ENCODE results near the gene SPIRE1. TPM values are rescaled to one million over a fixed set of nuclear protein-coding genes. Genes with fewer than 3 reads are reported as not detected.

SPIRE1 gene
- total RNA-seq = 23.0 and 24.9 TPM in 2 replicates

DNA sequence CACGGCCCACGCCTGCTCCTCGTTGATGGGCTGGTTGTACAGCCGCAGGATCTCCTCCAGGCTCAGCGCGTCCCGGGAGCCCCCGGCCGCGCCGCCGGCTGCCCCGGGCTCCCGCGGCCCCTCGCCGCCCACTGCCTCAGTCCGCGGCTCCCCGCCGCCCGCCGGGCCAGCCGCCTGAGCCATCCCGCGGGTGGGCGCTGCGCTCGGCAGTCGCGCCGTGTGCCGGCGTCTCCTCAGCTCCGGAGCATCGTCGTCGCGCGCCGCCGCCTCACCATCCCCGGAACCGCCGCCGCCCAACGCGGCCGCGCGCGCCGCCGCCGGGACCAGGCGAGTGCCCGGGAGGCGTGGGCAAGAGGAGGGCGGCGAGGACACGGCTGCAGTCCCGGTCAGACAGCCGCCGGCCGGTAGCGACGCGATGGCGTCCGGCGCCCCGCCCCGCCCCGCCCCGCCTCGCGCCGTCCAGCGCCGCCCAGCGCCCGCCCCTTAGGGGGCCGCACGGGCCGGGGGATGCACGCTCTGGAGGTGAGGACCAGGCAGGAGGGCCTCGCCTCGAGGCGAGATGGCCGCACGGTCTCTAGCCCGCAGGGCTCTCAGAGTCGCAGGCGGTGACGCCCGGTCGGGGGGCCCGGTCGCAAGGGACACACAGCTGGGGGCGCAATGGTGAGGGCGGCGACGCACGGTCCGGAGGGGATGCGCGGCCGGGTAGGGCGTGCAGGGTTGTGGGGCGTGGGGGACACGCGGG, at the start of gene SPIRE1:
TSS of gene SPIRE1 (minus strand) at position 424 of the 742 bp plus-strand sequence. CDS start at position 183, 241 bp downstream.
- no peak for DNase-seq (ENCODE audit: extremely low read depth, low read depth, low spot score)

DNA sequence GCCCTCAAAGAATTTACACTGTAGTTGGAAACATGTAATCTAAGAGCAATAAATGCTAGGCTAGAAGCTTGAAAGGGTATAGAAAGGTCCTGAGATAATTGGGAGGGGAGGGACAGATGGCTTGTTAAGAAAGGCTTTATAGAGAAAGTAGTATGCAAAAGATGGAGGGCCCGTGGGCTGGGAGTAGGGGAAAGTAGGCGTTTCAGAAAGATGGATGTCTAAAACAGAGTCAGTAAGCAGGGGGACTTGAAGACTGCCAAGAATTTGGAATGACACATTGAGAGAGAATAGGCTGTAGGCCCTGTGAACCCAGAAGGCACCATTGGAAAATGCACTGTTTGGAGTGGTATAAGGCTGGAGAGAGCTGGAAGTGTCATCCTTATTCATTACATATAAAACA, 45.8 kb upstream of the SPIRE1 start:
- no peak for DNase-seq (ENCODE audit: extremely low read depth, low read depth, low spot score)

DNA sequence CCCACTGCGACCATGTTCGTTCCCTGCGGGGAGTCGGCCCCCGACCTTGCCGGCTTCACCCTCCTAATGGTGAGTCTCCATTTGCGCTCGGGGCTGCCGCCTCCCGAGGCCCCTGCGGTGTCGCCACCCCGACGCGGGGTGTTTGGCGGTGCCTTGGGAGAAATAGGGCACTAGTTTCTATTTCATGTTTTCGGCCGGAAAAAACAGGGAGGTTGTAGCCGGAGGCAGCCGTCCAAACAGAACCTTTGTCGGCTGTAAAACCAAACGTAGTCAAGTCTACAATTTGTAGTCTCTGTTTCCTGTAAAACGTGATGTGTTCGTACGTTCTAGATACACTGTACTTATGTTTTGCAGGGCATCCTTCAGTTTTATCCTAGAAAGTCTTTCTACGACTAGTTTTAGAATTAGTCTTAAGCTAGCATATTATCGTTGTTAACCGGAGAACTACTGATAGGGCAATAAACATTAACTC, 45.2 kb upstream of the SPIRE1 start:
- no peak for DNase-seq (ENCODE audit: extremely low read depth, low read depth, low spot score)

DNA sequence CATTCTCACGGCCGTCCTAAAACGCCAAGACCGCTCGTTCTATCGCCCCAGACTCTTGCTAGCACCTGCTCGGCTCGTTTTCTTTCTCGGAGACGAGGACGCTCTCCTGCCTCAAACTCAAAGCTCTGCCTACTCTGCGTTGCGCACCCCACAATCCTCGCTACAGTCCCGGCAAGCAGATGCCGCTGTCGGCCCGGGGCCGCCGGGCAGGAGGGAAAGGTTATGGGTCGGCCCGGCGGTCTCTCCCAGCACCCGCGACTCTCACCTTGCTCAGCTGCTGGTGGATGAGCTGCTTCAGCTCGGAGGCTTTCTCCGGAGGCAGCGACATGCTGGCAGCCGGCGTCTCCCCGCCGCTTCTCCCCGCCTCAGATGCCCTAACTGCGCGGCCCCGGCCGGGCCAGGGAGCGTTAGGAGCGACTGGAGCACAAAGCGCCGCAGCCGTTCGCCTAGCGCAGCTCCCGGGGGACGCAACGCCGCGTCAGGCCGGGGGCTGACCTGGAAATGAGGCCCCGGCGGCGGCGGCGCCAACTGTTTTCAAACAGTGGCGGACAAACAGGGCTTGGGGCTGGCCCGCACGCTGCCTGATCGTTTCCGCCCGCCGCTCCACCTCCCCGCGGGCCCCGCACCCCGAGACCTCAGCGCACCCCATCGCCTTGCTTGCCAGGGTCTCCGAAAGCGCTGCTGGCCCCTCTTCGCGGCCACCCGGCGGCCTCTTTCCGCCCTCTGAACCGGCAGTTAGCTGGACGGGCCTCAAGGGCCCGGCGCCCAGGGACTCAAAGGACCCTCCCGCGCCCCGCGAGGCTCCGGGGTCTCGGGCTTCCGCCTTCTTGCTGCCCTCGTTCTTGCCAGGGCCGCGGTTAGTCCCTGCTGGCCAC, 44.6 kb upstream of the SPIRE1 start, which contains the start of the genes CEP76 and PSMG2:
TSS of gene CEP76 (minus strand) at position 503 of the 875 bp plus-strand sequence. CDS start at position 328, 175 bp downstream.
TSS of gene PSMG2 (plus strand) at position 822 of the 875 bp plus-strand sequence. CDS start 66 bp downstream, outside the sequence.
- DNase-seq (ENCODE audit: extremely low read depth, low read depth, low spot score) = no peak

DNA sequence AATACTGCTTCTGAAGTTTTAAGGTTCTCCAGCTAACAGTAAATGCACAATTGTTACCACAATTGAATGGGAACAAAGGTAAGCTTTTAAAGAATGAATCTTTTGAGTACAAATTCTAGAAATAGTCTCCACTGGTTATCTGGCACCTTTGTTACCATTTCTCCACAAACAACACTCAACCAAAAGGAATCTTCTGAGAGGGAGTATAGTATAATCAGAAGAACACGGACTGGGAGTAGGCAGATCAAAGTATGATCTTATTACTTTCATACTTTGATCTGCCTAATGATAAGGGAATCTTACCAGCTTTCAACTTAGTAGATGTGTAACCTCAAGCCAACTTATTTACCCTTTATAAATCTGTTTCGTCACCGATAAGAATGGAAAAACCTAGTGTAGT, 43.3 kb upstream of the SPIRE1 start:
- no peak for DNase-seq (ENCODE audit: extremely low read depth, low read depth, low spot score)

DNA sequence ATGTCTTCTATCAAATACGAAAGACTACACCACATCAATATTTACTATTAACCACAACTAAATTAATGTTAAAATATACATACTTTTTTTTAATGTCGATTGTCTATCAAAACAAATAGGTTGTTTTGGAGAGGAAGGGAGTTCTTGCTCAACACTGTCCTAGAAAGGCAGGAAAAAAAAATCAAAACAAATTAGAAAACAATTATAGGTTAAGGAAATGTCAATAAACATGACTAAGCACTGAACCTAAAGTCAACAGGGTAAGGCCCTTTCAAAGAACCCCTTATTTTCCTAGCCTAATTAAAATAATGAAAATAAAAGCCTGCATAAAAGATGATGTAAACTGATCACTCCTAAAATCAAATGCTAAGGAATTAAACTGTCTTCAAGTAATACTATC, 41.8 kb upstream of the SPIRE1 start:
- no peak for DNase-seq (ENCODE audit: extremely low read depth, low read depth, low spot score)

DNA sequence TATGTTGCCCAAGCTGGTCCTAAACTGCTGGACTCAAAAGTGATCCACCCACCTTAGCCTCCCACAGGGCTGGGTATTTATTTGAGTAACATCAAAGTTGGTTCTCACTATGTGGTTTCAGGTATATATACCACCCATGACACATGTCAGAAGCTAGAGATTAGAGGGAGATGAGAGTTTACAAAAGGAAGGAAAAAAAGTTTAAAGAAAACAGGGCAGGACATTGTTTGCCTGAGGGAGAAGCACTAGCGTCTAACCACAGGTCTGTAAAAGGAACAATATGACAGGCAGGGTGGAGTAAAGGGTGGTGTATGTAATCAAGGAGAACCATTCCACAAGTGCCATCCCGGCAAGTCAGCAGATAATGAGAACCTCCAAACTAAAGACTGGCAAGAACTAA, 36.1 kb upstream of the SPIRE1 start:
- no peak for DNase-seq (ENCODE audit: extremely low read depth, low read depth, low spot score)

DNA sequence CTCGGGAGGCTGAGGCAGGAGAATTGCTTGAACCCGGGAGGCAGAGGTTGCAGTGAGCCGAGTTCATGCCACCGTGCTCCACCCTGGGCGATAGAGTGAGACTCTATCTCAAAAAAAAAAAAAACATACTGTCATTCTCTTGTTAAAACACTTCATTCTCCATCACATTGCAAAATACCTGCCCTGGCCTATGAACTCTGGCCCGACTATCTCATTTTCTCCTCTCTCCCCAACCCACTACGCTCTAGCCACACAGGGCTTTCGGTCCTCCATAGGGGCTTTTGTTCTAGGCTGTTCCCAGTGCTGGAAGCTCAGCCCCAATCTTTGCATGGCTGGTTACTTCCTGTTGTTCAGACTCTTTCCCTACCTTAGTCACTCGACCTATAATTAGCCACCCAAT, 34.3 kb upstream of the SPIRE1 start:
- DNase-seq (ENCODE audit: extremely low read depth, low read depth, low spot score) = no peak

DNA sequence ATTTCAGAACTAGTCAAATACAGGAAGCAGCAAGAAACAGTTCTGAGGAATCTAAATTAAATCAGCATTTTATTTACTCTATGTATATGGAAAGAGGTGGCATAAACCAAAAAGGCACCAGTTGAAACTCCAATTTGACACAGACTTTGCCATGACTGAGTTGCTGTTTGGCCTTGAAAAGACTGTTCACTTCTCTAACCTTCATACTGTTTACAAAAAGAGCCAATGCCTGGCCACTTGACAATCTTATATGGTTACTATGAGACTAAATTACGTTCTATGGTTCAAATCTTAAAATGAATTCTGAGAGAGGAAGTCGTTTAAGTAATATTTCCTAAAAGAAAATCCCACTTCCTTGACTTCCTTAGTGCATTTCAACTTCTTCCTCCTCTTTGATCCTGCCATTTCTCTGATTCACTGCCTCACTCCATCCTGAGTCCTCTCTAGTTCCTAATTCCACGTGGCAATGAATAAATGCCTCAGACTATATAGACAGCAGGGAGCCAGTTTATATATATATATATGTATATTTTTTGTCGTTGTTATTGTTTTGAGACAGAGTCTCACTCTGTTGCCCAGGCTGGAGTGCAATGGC, 31.4 kb upstream of the SPIRE1 start:
- DNase-seq (ENCODE audit: extremely low read depth, low read depth, low spot score) = no peak

DNA sequence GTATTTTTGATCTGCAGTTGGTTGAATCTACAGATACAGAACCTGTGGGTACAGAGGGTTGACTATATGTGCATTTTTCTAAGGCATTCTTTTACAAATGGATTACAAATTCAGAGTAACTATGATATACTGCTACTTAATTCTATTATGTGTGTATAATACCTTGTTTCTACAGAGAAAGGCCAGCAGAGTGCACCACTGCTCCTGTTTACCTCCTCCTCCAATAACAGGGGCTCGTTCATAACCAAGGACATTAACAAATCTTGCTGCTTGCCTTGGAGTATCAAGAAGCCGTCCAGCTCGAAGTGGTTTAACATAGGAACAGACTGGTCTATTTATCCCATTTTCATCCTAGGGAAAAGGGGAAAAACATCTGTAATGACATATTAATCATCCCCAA, 28.2 kb upstream of the SPIRE1 start:
- no peak for DNase-seq (ENCODE audit: extremely low read depth, low read depth, low spot score)

DNA sequence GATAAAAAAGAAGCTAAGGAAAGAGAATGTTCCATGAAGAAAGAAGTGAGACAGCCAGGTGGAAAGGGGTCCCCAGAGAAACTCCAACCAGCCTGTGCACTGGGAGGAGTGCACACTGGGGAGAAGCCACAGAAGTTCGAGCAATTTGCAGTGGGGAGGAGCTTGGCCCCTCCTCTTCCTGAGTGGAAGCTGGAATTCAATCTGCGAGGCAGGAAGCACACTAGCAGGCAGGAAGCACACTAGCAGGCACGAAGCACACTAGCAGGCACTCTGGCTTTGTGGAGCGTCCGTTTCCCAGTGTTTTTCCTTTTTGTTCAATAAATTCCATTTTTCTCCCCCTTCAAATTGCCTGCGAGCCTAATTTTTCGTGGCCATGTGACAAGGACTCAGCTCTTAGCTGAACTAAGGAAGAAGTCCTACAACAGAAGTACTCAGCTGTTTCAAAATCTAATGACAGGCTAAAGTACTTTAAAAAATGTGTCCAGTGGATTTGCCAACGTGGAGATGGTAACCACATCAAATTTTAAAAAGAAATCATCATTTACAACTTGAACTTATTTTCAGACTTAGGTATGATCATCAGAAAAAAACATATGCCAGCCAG, 21.4 kb upstream of the SPIRE1 start:
- DNase-seq (ENCODE audit: extremely low read depth, low read depth, low spot score) = no peak

DNA sequence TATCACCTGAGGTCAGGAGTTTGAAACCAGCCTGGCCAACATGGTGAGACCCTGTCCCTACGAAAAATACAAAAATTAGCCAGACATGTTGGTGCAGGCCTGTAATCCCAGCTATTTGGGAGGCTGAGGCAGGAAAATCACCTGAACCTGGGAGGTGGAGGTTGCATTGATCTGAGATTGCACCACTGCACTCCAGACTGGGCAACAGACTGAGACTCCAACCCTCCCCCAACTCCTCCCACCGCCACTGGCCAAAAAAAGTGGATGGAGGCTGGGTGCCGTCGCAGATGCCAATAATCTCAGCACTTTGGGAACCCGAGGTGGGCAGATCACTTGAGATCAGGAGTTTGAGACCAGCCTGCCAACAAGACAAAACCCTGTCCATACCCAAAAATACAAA, 10.1 kb upstream of the SPIRE1 start:
- DNase-seq (ENCODE audit: extremely low read depth, low read depth, low spot score) = no peak

DNA sequence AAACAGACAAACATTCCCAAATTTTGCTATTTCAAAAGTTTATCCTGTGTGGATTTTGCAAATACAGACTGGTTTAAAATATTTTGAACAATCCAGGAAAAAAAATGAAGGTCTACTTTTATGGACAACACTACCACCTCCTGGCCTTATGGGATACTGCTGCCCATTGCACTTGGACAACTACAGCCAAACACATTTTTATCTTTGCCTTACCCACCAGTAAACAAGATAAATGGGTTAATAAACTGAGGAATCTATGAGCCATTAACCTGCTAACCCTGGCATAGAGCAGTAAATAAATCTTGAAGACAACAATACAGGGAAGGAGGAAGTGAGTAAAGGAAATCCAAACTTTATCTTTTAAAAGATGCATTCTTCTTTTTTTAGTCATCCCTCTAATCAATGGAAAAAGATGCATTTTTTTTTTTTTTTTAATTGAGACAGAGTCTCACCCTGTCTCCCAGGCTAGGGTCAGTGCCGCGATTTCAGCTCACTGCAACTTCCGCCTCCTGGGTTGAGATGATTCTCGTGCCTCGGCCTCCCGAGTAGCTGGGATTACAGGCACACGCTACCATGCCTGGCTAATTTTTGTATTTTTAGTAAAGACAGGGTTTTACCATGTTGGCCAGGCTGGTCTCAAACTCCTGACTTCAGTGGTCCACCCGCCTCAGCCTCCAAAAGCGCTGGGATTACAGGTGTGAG, 2.1 kb upstream of the SPIRE1 start:
- DNase-seq (ENCODE audit: extremely low read depth, low read depth, low spot score) = peak; percentile 87

DNA sequence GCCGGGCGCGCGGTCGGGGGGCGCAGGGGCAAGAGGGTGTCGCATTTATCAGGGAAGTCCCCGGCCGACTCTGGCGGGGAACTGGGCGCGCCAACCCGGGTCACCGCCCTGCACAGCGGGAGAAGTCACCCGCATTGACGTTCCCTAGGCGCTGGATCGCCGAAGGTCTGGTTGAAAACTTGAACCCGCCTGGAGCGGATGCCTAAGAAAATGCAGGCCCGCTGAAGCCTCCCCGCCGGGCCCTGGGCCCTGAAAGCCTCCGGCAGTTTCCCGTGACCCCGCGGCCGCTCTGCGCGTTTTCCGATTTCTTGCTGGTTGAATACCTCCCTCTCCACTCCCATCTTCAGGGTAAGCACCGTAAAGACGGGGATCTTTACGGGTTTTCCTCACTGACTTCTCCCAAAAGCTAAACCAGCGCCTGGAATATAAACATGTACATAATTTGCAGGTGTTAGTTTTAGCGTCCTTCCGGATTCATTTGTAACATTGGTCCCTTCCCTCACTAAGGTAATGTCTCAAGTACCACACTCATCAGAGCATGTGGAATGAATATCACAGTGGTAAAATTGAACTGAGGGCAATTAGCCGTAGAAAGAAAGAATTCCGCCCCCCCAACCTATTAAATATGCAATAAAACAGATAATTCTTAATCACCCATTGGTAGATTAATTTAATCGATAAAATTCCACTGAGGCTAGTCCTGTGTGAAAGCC, 675 bp upstream of the SPIRE1 start:
- DNase-seq (ENCODE audit: extremely low read depth, low read depth, low spot score) = no peak

DNA sequence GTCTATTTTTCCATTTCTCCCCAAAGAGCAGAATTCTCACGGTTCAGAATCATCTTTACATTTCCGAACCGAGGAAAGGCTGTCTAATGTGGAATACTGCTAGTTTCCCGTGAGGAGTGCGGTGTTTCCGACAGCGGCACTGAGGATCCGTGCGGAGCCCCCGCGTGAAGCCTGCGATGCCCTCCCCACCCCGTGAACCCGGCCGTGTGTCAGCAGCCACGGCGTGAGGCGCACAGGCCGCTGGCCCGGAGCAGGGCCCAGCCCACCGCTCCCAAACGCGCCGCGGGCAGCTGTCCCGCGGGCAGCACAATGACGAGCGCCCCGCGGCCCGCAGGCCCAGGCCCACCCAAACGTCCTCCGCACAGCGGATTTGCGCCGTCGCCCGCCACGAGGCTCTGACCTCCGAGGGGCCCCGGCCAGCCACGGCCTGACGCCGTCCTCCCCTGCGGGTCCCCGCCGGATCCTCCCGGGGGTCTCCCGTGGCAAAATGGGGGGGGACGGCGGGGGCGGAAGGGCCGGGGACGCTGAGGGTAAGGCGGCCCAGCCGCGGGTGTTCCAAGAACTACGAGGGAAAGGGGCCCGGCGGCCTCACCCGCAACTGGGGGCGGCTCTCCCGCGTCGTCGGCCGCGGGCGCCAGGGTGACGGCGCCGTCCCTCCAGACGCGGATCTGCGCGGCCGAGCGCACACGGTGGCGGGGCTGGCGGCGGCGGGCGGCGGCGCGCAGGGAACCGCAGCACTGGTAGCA, 796 bp downstream of the SPIRE1 start:
- DNase-seq (ENCODE audit: extremely low read depth, low read depth, low spot score) = no peak

DNA sequence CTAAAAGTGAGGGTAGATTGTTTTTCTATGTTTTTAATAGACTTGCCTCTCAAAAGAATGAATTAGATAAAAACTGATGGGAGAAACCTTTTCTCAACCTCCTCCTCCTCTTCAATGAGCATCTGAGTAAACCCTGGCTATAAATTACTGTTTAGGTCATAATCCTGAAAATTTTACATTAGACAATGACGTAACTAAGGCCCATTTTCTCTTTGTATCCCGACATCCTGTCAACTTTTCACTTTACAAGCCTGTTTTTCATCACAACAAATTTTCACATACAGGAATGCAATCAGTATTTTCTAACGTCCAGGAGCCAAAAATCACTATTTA, 1.3 kb downstream of the SPIRE1 start:
- DNase-seq (ENCODE audit: extremely low read depth, low read depth, low spot score) = no peak

DNA sequence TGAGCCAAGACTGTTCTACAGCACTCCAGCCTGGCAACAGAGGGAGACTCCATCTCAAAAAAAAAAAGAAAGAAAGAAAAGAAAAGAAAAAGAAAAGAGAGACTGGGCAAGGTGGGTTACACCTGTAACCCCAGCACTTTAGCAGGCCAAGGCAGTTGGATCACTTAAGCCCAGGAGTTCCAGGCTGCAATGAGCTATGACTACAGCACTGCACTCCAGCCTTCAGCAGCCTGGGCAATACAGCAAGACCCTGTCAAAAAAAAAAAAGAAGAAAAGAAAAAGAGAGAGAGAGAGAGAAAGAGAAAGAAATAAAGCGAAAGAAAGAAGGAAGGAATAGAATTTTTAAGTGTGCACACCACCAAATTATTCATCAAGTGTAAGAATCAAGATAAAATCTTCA, 2.9 kb downstream of the SPIRE1 start:
- DNase-seq (ENCODE audit: extremely low read depth, low read depth, low spot score) = no peak

DNA sequence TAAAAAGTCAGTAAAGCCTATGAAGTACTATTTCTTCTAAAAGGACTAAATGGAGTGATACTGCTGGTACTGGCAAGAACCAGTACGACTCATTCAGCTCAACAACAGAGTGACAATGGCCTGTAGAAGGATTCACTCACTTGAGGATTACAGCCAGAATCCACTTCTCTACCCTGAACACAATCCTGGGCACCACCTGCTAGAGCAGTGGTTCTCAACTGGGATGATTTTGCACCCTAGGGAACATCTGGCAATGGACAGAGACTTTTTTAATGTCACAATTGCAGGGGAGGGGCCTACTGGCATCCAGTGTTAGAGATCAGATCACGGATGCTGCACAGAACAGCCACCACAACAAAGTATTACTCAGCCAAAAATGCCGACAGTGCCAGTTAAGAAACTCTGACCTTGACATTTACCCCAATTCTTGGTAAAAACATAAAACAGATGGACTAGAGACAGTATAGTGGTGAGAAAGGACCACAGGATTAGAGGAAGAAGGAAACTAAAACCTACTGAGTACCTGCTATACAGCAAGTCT, 5.0 kb downstream of the SPIRE1 start:
- DNase-seq (ENCODE audit: extremely low read depth, low read depth, low spot score) = no peak

DNA sequence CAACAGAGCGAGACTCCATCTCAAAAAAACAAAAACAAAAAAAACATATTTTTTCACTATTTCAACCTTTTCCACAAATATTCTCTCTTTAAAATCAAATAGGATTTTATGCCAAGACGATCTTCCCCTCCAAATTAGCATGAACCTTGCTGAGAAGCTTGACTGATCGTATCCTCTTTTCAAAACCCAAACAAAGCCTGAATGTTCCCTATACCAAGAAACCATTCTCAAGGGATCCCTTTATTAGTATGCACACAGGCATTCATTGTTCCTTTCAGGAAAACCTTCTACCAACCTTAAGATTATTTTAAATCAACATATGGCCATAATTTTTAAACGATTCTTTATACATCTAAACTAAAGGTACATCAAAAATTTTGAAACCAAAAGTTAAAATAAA, 6.3 kb downstream of the SPIRE1 start:
- no peak for DNase-seq (ENCODE audit: extremely low read depth, low read depth, low spot score)
